ENCODE data around the gene PAXX. TPM values are rescaled to one million over a fixed set of nuclear protein-coding genes. Genes with fewer than 3 reads are reported as not detected.

PAXX gene
- total RNA-seq, 2 experiments from 2014 or later: 52.7 to 67.1 TPM

DNA sequence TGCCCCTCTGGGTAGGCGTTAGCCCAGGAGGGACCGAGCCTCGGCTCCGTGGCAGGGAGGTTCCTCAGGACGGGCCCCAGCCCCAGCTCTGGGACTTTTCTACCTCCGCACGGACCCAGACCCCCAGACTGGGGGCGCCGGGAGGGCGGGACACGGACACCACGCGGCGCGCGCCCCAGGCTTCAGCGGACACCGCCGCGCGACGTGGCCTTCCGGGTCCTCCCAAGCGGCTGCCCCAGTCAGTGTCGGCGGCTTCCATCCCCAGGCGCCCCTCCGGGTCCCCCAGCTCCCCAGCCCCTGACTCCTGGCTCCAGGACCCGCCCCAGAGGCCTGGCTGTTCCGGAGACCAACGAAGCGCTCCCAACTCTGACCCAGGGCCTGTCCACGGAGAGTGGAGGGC, 6.4 kb upstream of the PAXX start:
- CTCF ChIA-PET: no interaction called here
- Mint-ChIP-seq H3K4me1 (no peaks in the 10 kb centered on the region), H3K36me3 (ENCODE audit: low read depth) (no peaks in the 10 kb centered on the region), H3K9me3 (ENCODE audit: low read depth) (no peaks in the 10 kb centered on the region), H3K27me3 (peaks cover 13% of the 10 kb centered on the region), H3K4me3 (no peak overlapping the region), H3K27ac (no peak overlapping the region)
- intact Hi-C loops (cut with DNase I, micrococcal nuclease): no loop called here
- POLR2A ChIA-PET: no interaction called here
- DNase-seq (no peak), ATAC-seq (no peak)

GRCh38 chr9:136988872-136989271, 3.4 kb upstream of the PAXX start:
- H3K4me1 Mint-ChIP-seq: peaks cover 11% of the 10 kb centered on the region
- CTCF ChIA-PET: interaction anchor here (1.1 kb wide), 1 partner anchor 173 kb away, joined by 3 read pairs; no protein-coding TSS in a partner anchor
- H3K27me3 Mint-ChIP-seq: peaks cover 10% of the 10 kb centered on the region
- H3K36me3 Mint-ChIP-seq (ENCODE audit: low read depth): peaks cover 7% of the 10 kb centered on the region
- POLR2A ChIA-PET: no interaction called here
- H3K27ac Mint-ChIP-seq: no peak overlapping the region
- DNase-seq: no peak
- no peak for ATAC-seq
- intact Hi-C loops (cut with DNase I, micrococcal nuclease): no loop called here
- H3K4me3 Mint-ChIP-seq: no peak overlapping the region
- H3K9me3 Mint-ChIP-seq (ENCODE audit: low read depth): no peaks in the 10 kb centered on the region

- peaks cover 13% of the 10 kb centered on the region for H3K4me1 Mint-ChIP-seq
- intact Hi-C loops (cut with DNase I, micrococcal nuclease): loop anchor here in 1 of 2 experiments (5.0 kb wide), 1 partner anchor 38 kb away; the partner anchor contains the start of gene LCN12
- ChIA-PET POLR2A (interaction anchor here (0.5 kb wide), 2 partner anchors 9 to 509 kb away, joined by 3 read pairs; no protein-coding TSS in a partner anchor), CTCF (interaction anchor here (3.2 kb wide), 1 partner anchor 12 kb away, joined by 15 read pairs; no protein-coding TSS in a partner anchor)
- peak overlapping the region; percentile 1 for H3K4me3 Mint-ChIP-seq
- DNase-seq: no peak
- ATAC-seq: no peak
- peaks cover 10% of the 10 kb centered on the region for H3K36me3 Mint-ChIP-seq (ENCODE audit: low read depth)
- no peaks in the 10 kb centered on the region for H3K9me3 Mint-ChIP-seq (ENCODE audit: low read depth)
- no peak overlapping the region for H3K27ac Mint-ChIP-seq
- H3K27me3 Mint-ChIP-seq: peaks cover 8% of the 10 kb centered on the region
Observed at GRCh38 chr9:136990242-136990911, 1.8 kb upstream of the PAXX start.

DNA sequence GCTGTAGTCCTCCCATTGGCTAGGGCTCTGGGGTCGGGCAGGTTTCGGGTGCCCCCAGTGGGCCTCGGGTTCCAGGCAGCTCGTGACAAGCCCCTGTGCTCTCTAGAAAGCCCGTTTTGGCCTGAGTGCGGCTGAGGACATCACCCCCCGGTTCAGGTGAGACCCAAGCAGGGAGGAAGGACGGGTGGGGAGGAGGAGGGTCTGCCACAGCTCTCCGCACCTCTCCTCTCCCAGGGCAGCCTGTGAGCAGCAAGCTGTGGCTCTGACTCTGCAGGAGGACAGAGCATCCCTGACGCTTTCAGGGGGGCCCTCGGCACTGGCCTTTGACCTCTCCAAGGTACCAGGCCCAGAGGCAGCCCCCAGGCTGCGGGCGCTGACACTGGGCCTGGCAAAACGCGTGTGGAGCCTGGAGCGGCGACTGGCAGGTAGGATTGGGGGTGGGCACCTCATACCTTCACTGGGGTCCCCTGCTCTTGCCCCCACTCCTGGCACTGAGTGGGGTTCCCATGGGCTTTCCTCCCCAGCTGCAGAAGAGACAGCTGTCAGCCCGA, 672 bp downstream of the PAXX start:
- intact Hi-C loops (cut with DNase I, micrococcal nuclease): loop anchor here (1.0 to 5.0 kb wide), 18 partner anchors 15 to 748 kb away; partner anchors contain the start of genes TMEM141 (in 2 of the 2), DNLZ (in 1 of the 2), EDF1 (in 1 of the 2) and FBXW5 (in 1 of the 2)
- DNase-seq: no peak
- Mint-ChIP-seq H3K4me3 (peak overlapping the region; percentile 81), H3K9me3 (ENCODE audit: low read depth) (no peaks in the 10 kb centered on the region), H3K4me1 (peaks cover 26% of the 10 kb centered on the region), H3K36me3 (ENCODE audit: low read depth) (peaks cover 10% of the 10 kb centered on the region), H3K27ac (peak overlapping the region; percentile 65), H3K27me3 (peaks cover 6% of the 10 kb centered on the region)
- POLR2A ChIA-PET: interaction anchor here (0.7 to 1.0 kb wide), 2 partner anchors 94 to 120 kb away, joined by 3 to 5 read pairs; partner anchors contain the start of gene MAN1B1
- CTCF ChIA-PET: interaction anchor here (0.6 to 3.2 kb wide), 11 partner anchors 14 to 202 kb away, joined by 3 to 15 read pairs (median 4); partner anchors contain the start of genes AJM1 and TMEM141
- ATAC-seq: no peak

- H3K36me3 Mint-ChIP-seq (ENCODE audit: low read depth): peaks cover 10% of the 10 kb centered on the region
- peaks cover 29% of the 10 kb centered on the region for H3K4me1 Mint-ChIP-seq
- no peaks in the 10 kb centered on the region for H3K9me3 Mint-ChIP-seq (ENCODE audit: low read depth)
- no peak overlapping the region for H3K4me3 Mint-ChIP-seq
- ChIA-PET POLR2A (interaction anchor here (0.6 kb wide), 1 partner anchor 30 kb away, joined by 3 read pairs; no protein-coding TSS in a partner anchor), CTCF (interaction anchor here (0.8 to 1.3 kb wide), 2 partner anchors 15 to 29 kb away, joined by 3 to 4 read pairs; no protein-coding TSS in a partner anchor)
- H3K27ac Mint-ChIP-seq: no peak overlapping the region
- H3K27me3 Mint-ChIP-seq: peaks cover 6% of the 10 kb centered on the region
- no peak for DNase-seq
- no peak for ATAC-seq
- intact Hi-C loops (cut with DNase I, micrococcal nuclease): loop anchor here in 1 of 2 experiments (5.0 kb wide), 1 partner anchor 42 kb away; the partner anchor contains the start of gene LCN12
Observed at GRCh38 chr9:136994180-136994887, 2.1 kb downstream of the PAXX start.

- ChIA-PET CTCF (interaction anchor here (0.6 kb wide), 1 partner anchor 86 kb away, joined by 3 read pairs; no protein-coding TSS in a partner anchor), POLR2A (no interaction called here)
- DNase-seq (no peak), ATAC-seq (no peak)
- intact Hi-C loops (cut with DNase I, micrococcal nuclease): loop anchor here in 1 of 2 experiments (5.0 kb wide), 1 partner anchor 43 kb away; the partner anchor contains the start of gene LCN12
- Mint-ChIP-seq H3K4me3 (no peak overlapping the region), H3K27ac (no peak overlapping the region), H3K9me3 (ENCODE audit: low read depth) (no peaks in the 10 kb centered on the region), H3K4me1 (peaks cover 29% of the 10 kb centered on the region), H3K36me3 (ENCODE audit: low read depth) (peaks cover 10% of the 10 kb centered on the region), H3K27me3 (peaks cover 6% of the 10 kb centered on the region)
Observed at GRCh38 chr9:136994888-136995230, 2.6 kb downstream of the PAXX start.

- POLR2A ChIA-PET: no interaction called here
- peaks cover 6% of the 10 kb centered on the region for H3K27me3 Mint-ChIP-seq
Observed at GRCh38 chr9:136995362-136995761, 3.1 kb downstream of the PAXX start.

GRCh38 chr9:136995772-136996311, 3.6 kb downstream of the PAXX start:
- CTCF ChIA-PET: interaction anchor here (0.6 to 1.2 kb wide), 6 partner anchors 11 to 427 kb away, joined by 3 to 5 read pairs (median 4); partner anchors contain the start of genes EXD3 and NPDC1
- no peak for DNase-seq
- peaks cover 6% of the 10 kb centered on the region for H3K27me3 Mint-ChIP-seq
- intact Hi-C loops (cut with DNase I, micrococcal nuclease): no loop called here
- no peak for ATAC-seq
- no peak overlapping the region for H3K27ac Mint-ChIP-seq
- H3K36me3 Mint-ChIP-seq (ENCODE audit: low read depth): peaks cover 10% of the 10 kb centered on the region
- peaks cover 38% of the 10 kb centered on the region for H3K4me1 Mint-ChIP-seq
- POLR2A ChIA-PET: interaction anchor here (0.6 kb wide), 1 partner anchor 9 kb away, joined by 5 read pairs; no protein-coding TSS in a partner anchor
- H3K9me3 Mint-ChIP-seq (ENCODE audit: low read depth): no peaks in the 10 kb centered on the region
- H3K4me3 Mint-ChIP-seq: no peak overlapping the region

More at GRCh38 chr9:136995362-136995761, 3.1 kb downstream of the PAXX start:
- no peak for DNase-seq
- Mint-ChIP-seq H3K36me3 (ENCODE audit: low read depth) (peaks cover 10% of the 10 kb centered on the region), H3K4me1 (peaks cover 34% of the 10 kb centered on the region), H3K9me3 (ENCODE audit: low read depth) (no peaks in the 10 kb centered on the region), H3K27ac (no peak overlapping the region), H3K4me3 (no peak overlapping the region)
- CTCF ChIA-PET: interaction anchor here (0.6 to 1.2 kb wide), 3 partner anchors 10 to 87 kb away, joined by 3 to 4 read pairs (median 3); no protein-coding TSS in a partner anchor
- no peak for ATAC-seq
- intact Hi-C loops (cut with DNase I, micrococcal nuclease): no loop called here

- POLR2A ChIA-PET: interaction anchor here (0.6 kb wide), 1 partner anchor 8 kb away, joined by 5 read pairs; no protein-coding TSS in a partner anchor
- H3K27me3 Mint-ChIP-seq: peaks cover 6% of the 10 kb centered on the region
- ATAC-seq (no peak), DNase-seq (peak; percentile 50)
- CTCF ChIA-PET: interaction anchor here (0.6 to 1.2 kb wide), 6 partner anchors 12 to 426 kb away, joined by 3 to 5 read pairs (median 4); partner anchors contain the start of genes EXD3 and NPDC1
- H3K4me3 Mint-ChIP-seq: no peak within 1 kb of the TSS
- no peak within 1 kb of the TSS for H3K27ac Mint-ChIP-seq
- H3K4me1 Mint-ChIP-seq: peaks cover 35% of the 10 kb centered on the region
- peaks cover 10% of the 10 kb centered on the region for H3K36me3 Mint-ChIP-seq (ENCODE audit: low read depth)
- intact Hi-C loops (cut with DNase I, micrococcal nuclease): no loop called here
- H3K9me3 Mint-ChIP-seq (ENCODE audit: low read depth): no peaks in the 10 kb centered on the region
Observed at GRCh38 chr9:136996361-136997292, 4.4 kb downstream of the PAXX start, which contains the start of gene CLIC3. Gene CLIC3, minus strand, starts transcription at chr9:136996568. Its CDS starts 25 bp downstream, at chr9:136996543.

DNA sequence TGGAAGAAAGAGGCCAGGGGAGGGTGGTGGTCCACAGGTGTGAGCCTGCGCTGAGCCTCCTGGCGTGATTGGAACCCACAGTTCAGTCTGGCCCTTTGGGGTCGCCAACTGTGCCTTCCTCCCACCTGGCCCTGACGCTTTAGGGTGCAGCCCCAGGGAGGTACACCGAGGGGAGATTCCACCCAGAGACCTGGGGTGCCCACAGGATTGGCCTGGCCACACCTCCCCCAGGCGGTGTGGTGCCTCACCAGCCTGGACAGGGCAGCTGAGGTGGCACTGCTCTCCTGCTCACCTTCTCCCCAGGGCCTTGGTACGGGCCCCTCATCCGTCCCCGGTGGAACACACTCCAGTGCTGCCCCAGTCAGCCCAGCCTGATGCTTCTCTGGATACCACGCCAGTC, 5.1 kb downstream of the PAXX start:
- no peak for ATAC-seq
- no peak for DNase-seq
- ChIA-PET CTCF (interaction anchor here (0.7 kb wide), 1 partner anchor 21 kb away, joined by 3 read pairs; no protein-coding TSS in a partner anchor), POLR2A (no interaction called here)
- no peak overlapping the region for H3K4me3 Mint-ChIP-seq
- no peak overlapping the region for H3K27ac Mint-ChIP-seq
- H3K4me1 Mint-ChIP-seq: peaks cover 34% of the 10 kb centered on the region
- H3K27me3 Mint-ChIP-seq: peaks cover 6% of the 10 kb centered on the region
- no peaks in the 10 kb centered on the region for H3K9me3 Mint-ChIP-seq (ENCODE audit: low read depth)
- intact Hi-C loops (cut with DNase I, micrococcal nuclease): no loop called here
- H3K36me3 Mint-ChIP-seq (ENCODE audit: low read depth): peaks cover 10% of the 10 kb centered on the region
